ENCODE results near the gene FASTK.

The FASTK gene

GRCh38 chr7:151081170-151082101 is 827 bp upstream of the FASTK start:
- no peak for DNase-seq (ENCODE audit: low spot score)

GRCh38 chr7:151080067-151080521 is 515 bp downstream of the FASTK start:
- peak; percentile 52 for DNase-seq (ENCODE audit: low spot score)

- DNase-seq (ENCODE audit: low spot score), result no peak
Measured at GRCh38 chr7:151079199-151079910, 1.3 kb downstream of the FASTK start.

- DNase-seq (ENCODE audit: low spot score), result no peak
Measured at GRCh38 chr7:151078233-151079040, 2.2 kb downstream of the FASTK start.

GRCh38 chr7:151077705-151078232 is 2.8 kb downstream of the FASTK start:
- DNase-seq (ENCODE audit: low spot score), result no peak

- peak; percentile 73 for DNase-seq (ENCODE audit: low spot score)
Measured at GRCh38 chr7:151076863-151077704, 3.5 kb downstream of the FASTK start.

GRCh38 chr7:151075978-151076426 is 4.6 kb downstream of the FASTK start:
- no peak for DNase-seq (ENCODE audit: low spot score)

- DNase-seq (ENCODE audit: low spot score), result no peak
Measured at GRCh38 chr7:151075662-151075971, 5.0 kb downstream of the FASTK start.

- no peak for DNase-seq (ENCODE audit: low spot score)
Measured at GRCh38 chr7:151074817-151075661, 5.6 kb downstream of the FASTK start.

GRCh38 chr7:151073990-151074389 is 6.6 kb downstream of the FASTK start:
- DNase-seq (ENCODE audit: low spot score), result no peak

- no peak for DNase-seq (ENCODE audit: low spot score)
Measured at GRCh38 chr7:151071032-151071866, 9.4 kb downstream of the FASTK start.

GRCh38 chr7:151070574-151070960 is 10.0 kb downstream of the FASTK start:
- DNase-seq (ENCODE audit: low spot score), result no peak

GRCh38 chr7:151069841-151070573 is 10.6 kb downstream of the FASTK start:
- DNase-seq (ENCODE audit: low spot score), result no peak

GRCh38 chr7:151068069-151068773 is 12.4 kb downstream of the FASTK start:
- no peak for DNase-seq (ENCODE audit: low spot score)

- DNase-seq (ENCODE audit: low spot score), result no peak
Measured at GRCh38 chr7:151066273-151066974, 14.2 kb downstream of the FASTK start.

GRCh38 chr7:151065516-151065915 is 15.1 kb downstream of the FASTK start:
- no peak for DNase-seq (ENCODE audit: low spot score)

GRCh38 chr7:151064993-151065392 is 15.6 kb downstream of the FASTK start:
- no peak for DNase-seq (ENCODE audit: low spot score)
